ENCODE results near the gene GALNT2.

The GALNT2 gene

DNA sequence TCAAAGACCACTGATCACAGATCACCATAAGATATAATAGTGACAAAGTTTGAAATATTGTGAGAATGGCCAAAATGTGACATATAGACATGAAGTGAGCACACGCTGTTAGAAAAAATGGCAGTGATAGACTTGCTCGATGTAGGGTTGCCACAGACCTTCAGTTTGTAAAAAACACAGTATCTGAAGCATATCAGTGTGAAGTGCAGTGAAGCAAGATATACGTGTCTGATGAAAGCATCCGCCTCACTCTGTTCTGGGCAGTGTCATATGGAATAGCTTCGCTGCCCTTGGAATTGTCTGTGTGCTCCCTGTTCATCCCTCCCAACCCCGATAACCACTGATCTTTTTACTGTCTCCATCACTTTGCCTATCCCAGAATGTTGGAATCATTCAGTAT, 50.7 kb downstream of the GALNT2 start:
- Histone ChIP-seq H3K9me3 (ENCODE audit: control insufficient read depth in 1 of 2, low read length in 2 of 2) (no peaks in the 10 kb centered on the region), H3K4me3 (ENCODE audit: low read depth in 1 of 2, low read length in 2 of 2) (no peak overlapping the region), H3K27ac (ENCODE audit: low read length) (no peak overlapping the region), H3K27me3 (ENCODE audit: low read depth, low read length) (no peaks in the 10 kb centered on the region), H3K36me3 (ENCODE audit: control insufficient read depth in 1 of 2, insufficient read depth in 2 of 2, low read length in 2 of 2) (peaks cover 0 to 7% of the 10 kb centered on the region in 2 donors), H3K4me1 (ENCODE audit: control insufficient read depth in 1 of 2, insufficient read depth in 2 of 2, low read length in 2 of 2) (peaks cover 0 to 4% of the 10 kb centered on the region in 2 donors)

DNA sequence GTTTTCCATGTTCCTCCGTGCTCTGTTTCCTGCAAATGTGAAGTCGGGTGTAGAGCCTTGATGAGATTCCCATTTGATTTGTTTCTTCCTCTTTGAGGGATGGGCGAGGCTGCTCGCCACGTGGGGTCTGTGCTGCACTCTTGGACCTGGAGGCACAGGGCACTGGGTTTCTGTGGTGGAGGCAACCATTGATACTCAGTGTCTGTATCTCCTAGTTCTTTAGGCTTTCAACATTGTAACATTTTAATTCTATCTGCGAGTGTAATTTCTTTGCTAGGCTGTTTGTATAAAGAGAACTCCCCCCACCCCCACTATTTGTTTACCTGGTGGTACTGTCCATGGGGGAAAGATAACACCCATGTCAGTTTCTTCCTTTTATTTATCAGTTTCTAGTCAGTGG, 52.3 kb downstream of the GALNT2 start:
- Histone ChIP-seq H3K4me3 (ENCODE audit: low read depth in 1 of 2, low read length in 2 of 2) (no peak overlapping the region), H3K9me3 (ENCODE audit: control insufficient read depth in 1 of 2, low read length in 2 of 2) (no peaks in the 10 kb centered on the region), H3K36me3 (ENCODE audit: control insufficient read depth in 1 of 2, insufficient read depth in 2 of 2, low read length in 2 of 2) (peaks cover 0 to 7% of the 10 kb centered on the region in 2 donors), H3K4me1 (ENCODE audit: control insufficient read depth in 1 of 2, insufficient read depth in 2 of 2, low read length in 2 of 2) (peaks cover 0 to 8% of the 10 kb centered on the region in 2 donors), H3K27ac (ENCODE audit: low read length) (no peak overlapping the region), H3K27me3 (ENCODE audit: low read depth, low read length) (no peaks in the 10 kb centered on the region)

DNA sequence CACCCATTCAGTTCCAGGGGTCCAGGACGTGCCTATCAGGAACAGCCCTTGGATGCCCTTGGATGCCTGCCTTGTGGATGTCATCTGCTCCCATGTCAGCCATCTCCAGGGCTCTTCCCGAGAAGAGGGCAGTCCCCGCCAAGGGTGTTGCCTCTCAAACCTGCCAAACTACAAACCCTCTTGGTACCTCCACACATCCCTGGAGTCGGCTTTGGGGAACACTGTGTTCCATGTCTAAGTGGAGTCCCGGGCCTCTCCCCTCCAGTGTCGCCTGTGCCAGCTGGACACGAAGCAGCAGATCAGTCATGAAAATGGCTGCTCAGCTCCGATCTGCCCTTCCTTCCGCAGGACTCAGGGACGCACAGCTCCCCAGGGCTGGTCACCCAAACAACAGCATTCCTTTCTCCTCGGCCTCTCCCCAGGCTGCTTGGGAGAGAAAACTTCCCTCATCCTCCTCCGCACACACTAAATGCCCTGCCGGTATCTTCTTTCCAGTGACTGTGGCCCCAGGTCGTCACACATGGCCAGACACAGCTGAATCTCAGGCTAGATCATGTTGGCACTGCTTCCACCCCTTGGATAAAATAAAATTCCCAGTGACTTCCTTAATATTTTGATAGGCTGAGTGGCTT, 53.4 kb downstream of the GALNT2 start:
- Histone ChIP-seq H3K4me1 (ENCODE audit: control insufficient read depth in 1 of 2, insufficient read depth in 2 of 2, low read length in 2 of 2) (peaks cover under 1 to 18% of the 10 kb centered on the region in 2 donors), H3K27me3 (ENCODE audit: low read depth, low read length) (no peaks in the 10 kb centered on the region), H3K4me3 (ENCODE audit: low read depth in 1 of 2, low read length in 2 of 2) (no peak overlapping the region), H3K27ac (ENCODE audit: low read length) (no peak overlapping the region), H3K36me3 (ENCODE audit: control insufficient read depth in 1 of 2, insufficient read depth in 2 of 2, low read length in 2 of 2) (peaks cover 0 to 7% of the 10 kb centered on the region in 2 donors), H3K9me3 (ENCODE audit: control insufficient read depth in 1 of 2, low read length in 2 of 2) (no peaks in the 10 kb centered on the region)

DNA sequence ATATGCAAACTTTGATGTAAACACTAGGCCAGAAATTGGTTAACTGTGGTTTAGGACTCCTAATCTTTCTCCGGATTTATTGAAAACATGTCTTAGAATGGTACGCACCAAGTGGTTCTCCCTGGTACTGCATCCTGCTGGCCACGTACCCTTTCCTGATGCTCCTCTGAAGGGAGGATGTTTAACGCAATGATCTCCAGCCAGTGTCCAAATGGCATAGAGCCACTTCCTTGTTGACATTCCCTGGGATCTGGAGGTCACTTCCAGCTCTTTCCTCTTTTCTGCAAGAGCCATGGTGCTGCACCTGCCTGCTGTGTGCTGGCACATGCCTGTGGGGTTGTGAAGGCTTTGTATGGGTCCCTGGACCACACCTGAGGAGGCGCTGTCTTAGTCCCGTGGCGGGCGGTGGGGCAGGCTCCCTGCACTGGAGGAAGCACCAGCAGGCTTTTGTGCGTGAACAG, 53.9 kb downstream of the GALNT2 start:
- Histone ChIP-seq H3K36me3 (ENCODE audit: control insufficient read depth in 1 of 2, insufficient read depth in 2 of 2, low read length in 2 of 2) (peaks cover 0 to 7% of the 10 kb centered on the region in 2 donors), H3K27ac (ENCODE audit: low read length) (no peak overlapping the region), H3K9me3 (ENCODE audit: control insufficient read depth in 1 of 2, low read length in 2 of 2) (no peaks in the 10 kb centered on the region), H3K4me1 (ENCODE audit: control insufficient read depth in 1 of 2, insufficient read depth in 2 of 2, low read length in 2 of 2) (peaks cover 6 to 24% of the 10 kb centered on the region in 2 donors), H3K4me3 (ENCODE audit: low read depth in 1 of 2, low read length in 2 of 2) (no peak overlapping the region), H3K27me3 (ENCODE audit: low read depth, low read length) (no peaks in the 10 kb centered on the region)

DNA sequence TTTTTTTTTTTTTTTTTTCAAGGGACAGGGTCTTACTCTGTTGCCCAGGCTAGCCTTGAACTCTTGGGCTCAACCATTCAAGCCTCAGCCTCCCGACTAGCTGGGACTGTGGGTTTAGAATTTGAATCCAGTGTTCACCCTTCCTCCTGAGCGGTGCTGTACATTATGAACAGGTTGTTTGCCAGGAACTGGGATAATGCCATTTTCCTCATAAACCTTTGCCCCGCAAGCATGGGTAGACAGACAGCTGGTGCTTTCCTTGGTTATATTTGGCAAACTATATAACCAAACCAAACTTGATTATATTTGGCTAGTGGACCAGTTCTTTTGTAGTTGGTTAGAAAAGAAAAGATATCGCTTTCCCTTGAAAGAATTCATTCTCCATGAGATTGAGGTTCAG, 54.9 kb downstream of the GALNT2 start:
- Histone ChIP-seq H3K4me1 (ENCODE audit: control insufficient read depth in 1 of 2, insufficient read depth in 2 of 2, low read length in 2 of 2) (peaks cover 6 to 30% of the 10 kb centered on the region in 2 donors), H3K4me3 (ENCODE audit: low read depth in 1 of 2, low read length in 2 of 2) (no peak overlapping the region), H3K9me3 (ENCODE audit: control insufficient read depth in 1 of 2, low read length in 2 of 2) (no peaks in the 10 kb centered on the region), H3K27me3 (ENCODE audit: low read depth, low read length) (no peaks in the 10 kb centered on the region), H3K27ac (ENCODE audit: low read length) (no peak overlapping the region), H3K36me3 (ENCODE audit: control insufficient read depth in 1 of 2, insufficient read depth in 2 of 2, low read length in 2 of 2) (peaks cover 0 to 7% of the 10 kb centered on the region in 2 donors)

DNA sequence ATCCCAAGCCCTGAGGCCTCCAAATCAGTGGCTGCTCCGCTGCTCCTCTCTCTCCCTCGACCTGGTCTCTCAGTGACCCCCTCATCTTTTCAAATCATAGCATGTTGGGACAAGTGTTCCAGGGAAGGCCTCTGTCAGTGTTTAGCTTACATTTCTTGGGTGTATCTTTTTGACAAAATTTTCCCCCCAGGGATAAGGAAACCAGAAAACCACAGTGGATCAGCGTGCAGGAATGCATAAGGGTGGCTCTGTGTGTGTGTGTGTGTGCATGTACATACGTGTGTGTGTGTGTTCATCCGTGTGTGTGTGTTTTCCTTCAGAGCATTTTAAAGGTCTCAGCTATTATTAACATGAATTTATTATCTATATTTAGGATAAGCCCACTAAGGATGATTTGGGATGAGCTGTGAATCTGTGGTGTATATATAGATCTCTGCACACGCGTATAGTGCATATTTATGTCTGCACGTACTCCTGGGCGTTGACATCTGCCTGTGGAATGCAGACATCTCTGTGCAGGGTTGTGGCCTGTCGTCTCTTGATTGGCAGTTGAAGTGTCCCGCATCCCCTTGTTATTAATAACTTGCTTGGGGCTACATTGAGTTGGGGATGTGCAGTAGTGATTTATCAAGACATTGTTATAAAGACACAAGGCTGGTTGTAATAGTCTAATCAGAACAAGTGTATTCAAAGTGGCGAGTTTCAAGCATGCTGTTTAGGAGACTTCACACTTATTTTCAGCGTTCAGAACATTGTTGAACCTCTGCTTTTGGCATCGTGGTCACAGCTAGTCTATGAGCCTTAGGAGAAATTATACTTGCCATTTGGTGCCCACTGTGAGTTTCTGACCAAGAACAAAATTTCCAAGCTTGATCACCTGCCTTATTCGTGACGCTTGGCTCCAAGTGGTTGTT, 55.6 kb downstream of the GALNT2 start:
- H3K27ac ChIP-seq (ENCODE audit: low read length): no peak overlapping the region

DNA sequence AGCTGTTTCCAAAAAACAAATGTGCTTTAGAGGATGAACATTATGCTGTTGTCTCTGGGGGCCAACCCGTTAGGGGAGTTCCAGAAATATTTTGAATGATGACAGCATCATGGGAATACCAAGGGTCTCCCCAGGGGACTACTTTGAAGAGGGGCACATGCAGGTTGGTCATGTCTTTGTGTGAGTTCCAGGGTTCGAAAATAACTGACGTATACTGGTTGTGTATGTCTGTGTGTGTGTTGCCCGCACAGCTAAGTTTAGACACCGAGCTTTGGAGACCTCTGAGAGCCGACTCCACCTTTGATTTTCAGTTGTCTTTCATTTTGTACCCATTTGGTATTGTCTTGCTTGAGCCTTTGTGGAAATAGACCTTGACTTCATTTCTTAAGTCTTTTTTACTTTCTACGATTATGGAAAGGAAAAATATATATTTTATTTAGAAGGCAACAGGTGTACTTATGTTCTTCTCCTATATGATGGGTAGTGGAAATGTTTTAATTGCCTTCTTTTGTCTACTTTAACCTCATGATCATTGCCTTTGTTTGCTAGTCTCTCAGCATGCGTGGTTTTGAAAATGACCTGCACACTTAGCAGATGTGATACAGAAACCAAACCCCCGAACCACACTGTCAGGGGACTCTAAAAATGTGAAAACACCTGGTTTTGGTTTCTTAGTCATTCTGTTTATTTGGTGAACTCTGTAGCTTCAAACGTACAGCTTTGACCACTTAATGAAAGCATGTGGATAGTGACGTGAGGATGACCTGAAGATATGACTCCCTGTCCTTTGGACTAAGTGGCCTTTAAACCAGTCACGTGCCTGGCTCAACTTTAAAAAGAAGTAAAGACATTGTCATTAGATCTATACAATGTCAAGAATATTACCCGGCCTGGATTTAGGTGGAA, 56.5 kb downstream of the GALNT2 start:
- no peak overlapping the region for H3K4me3 ChIP-seq (ENCODE audit: low read depth in 1 of 2, low read length in 2 of 2)
- H3K36me3 ChIP-seq (ENCODE audit: control insufficient read depth in 1 of 2, insufficient read depth in 2 of 2, low read length in 2 of 2): peaks cover 0 to 7% of the 10 kb centered on the region in 2 donors
- no peak overlapping the region for H3K27ac ChIP-seq (ENCODE audit: low read length)
- H3K27me3 ChIP-seq (ENCODE audit: low read depth, low read length): no peaks in the 10 kb centered on the region
- H3K4me1 ChIP-seq (ENCODE audit: control insufficient read depth in 1 of 2, insufficient read depth in 2 of 2, low read length in 2 of 2): peaks cover 6 to 30% of the 10 kb centered on the region in 2 donors
- H3K9me3 ChIP-seq (ENCODE audit: control insufficient read depth in 1 of 2, low read length in 2 of 2): no peaks in the 10 kb centered on the region

More for the DNA sequence above, 55.6 kb downstream of the GALNT2 start:
- peaks cover 6 to 30% of the 10 kb centered on the region in 2 donors for H3K4me1 ChIP-seq (ENCODE audit: control insufficient read depth in 1 of 2, insufficient read depth in 2 of 2, low read length in 2 of 2)
- H3K4me3 ChIP-seq (ENCODE audit: low read depth in 1 of 2, low read length in 2 of 2): no peak overlapping the region
- H3K9me3 ChIP-seq (ENCODE audit: control insufficient read depth in 1 of 2, low read length in 2 of 2): no peaks in the 10 kb centered on the region
- H3K27me3 ChIP-seq (ENCODE audit: low read depth, low read length): no peaks in the 10 kb centered on the region
- peaks cover 0 to 7% of the 10 kb centered on the region in 2 donors for H3K36me3 ChIP-seq (ENCODE audit: control insufficient read depth in 1 of 2, insufficient read depth in 2 of 2, low read length in 2 of 2)

DNA sequence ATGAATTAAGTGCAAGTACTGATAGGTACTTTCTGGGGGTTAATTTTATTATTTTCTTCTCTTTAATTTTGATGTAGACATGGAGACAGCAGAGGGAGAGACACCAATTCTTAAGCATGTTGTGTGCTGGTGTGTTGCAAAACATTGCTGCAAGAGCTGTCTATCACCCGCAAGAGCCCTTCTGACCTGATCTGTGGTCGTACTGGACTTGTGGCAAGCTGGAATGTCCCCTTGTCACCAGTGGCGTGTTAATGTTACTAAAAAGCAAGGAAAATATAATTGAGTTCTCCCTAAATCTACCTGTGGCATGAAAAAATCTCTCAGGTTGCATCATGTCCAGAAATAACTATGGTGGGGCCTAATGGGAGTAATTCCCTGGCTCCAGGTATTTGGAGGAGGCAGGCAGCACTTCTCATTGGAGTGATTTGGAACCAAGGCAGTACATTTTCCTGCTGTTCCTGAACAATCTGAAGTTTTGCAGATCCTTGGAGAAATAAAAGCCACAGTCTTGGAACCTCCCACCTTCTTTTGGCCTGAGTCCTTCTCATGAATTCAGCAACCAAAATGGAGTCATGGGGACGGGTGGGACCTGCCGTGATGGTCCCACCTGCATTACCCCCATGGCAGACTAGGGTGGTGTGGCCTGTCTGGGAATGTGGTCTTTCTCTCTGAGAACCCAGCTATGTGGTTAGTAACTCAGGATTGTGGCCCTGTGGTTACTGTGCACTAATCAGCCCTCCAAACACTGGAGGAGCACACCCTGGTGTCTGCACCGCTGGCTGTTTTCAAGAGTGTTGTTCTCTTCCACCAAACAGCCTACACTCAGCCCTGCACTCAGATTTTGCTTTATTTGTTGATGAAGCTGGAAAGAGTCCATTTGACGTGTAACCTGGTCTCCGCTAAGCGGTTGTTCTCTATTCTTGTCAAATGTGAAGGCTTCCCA, 57.4 kb downstream of the GALNT2 start:
- H3K36me3 ChIP-seq (ENCODE audit: control insufficient read depth in 1 of 2, insufficient read depth in 2 of 2, low read length in 2 of 2): peaks cover 0 to 7% of the 10 kb centered on the region in 2 donors
- H3K27ac ChIP-seq (ENCODE audit: low read length): no peak overlapping the region
- no peak overlapping the region for H3K4me3 ChIP-seq (ENCODE audit: low read depth in 1 of 2, low read length in 2 of 2)
- no peaks in the 10 kb centered on the region for H3K27me3 ChIP-seq (ENCODE audit: low read depth, low read length)
- no peaks in the 10 kb centered on the region for H3K9me3 ChIP-seq (ENCODE audit: control insufficient read depth in 1 of 2, low read length in 2 of 2)
- H3K4me1 ChIP-seq (ENCODE audit: control insufficient read depth in 1 of 2, insufficient read depth in 2 of 2, low read length in 2 of 2): peaks cover 6 to 30% of the 10 kb centered on the region in 2 donors

DNA sequence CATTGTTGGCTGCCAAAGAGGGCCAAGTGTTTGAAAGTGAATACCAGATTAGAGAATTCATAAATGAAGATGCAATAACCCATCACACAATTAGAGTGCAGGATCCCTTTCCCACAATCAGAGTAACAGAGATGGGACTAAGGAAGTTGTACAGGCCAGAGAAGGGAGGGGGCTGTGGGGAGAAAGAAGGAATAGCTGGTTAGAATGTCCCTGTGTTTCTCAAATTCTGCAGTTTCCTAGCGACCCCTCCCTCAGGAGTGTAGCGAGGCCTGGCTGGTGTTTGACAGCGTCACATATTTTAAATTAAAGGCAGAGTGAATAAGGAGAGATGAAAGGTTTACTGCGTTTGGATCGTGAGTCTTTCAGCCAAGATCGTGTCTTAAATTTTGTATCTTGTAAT, 58.1 kb downstream of the GALNT2 start:
- Histone ChIP-seq H3K4me3 (ENCODE audit: low read depth in 1 of 2, low read length in 2 of 2) (no peak overlapping the region), H3K27ac (ENCODE audit: low read length) (no peak overlapping the region), H3K9me3 (ENCODE audit: control insufficient read depth in 1 of 2, low read length in 2 of 2) (no peaks in the 10 kb centered on the region), H3K27me3 (ENCODE audit: low read depth, low read length) (no peaks in the 10 kb centered on the region), H3K4me1 (ENCODE audit: control insufficient read depth in 1 of 2, insufficient read depth in 2 of 2, low read length in 2 of 2) (peaks cover 6 to 30% of the 10 kb centered on the region in 2 donors), H3K36me3 (ENCODE audit: control insufficient read depth in 1 of 2, insufficient read depth in 2 of 2, low read length in 2 of 2) (peaks cover 0 to 7% of the 10 kb centered on the region in 2 donors)

All from muscle layer of duodenum (tissue), 2 donors.